CD4-positive, alpha-beta T cell treated with Interleukin-12 subunit alpha and Interleukin-12 subunit beta, for 1 hour (primary cell): Measurements from ENCODE around the gene PLA2G7.
"Not testable (repeated sequence)": the region's sequence is repeated elsewhere in the genome, so short reads cannot be mapped to it uniquely, and the experiment has no call there.

ENCODE experiments used
- DNase-seq: peaks from one replicate; pipeline ENCODE4 v3.0.0-alpha.2; 2020

Gene PLA2G7

DNA sequence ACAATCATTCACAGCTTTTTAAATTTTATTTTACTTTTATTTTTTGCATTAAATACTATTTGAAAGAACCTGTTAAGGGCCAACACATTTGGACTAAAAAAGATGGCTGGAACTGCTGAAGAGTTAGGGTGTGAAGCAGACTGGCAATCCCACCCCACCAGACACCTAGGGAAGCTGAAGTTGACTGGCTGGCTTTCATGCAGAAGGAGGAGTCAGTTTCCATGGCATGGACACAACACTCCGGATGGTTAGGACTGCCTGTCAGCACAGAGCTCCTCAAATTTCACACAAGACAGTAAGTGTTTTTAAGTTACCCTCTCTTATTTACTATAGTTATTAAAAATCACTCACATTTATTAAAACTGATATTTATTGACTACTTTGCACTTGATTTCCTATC is 11.5 kb upstream of the PLA2G7 start, which contains the start of gene ANKRD66:
ANKRD66 (plus strand) TSS at position 238 of the 400 bp plus-strand sequence. CDS start 5,016 bp downstream, outside the sequence.
- no peak for DNase-seq

DNA sequence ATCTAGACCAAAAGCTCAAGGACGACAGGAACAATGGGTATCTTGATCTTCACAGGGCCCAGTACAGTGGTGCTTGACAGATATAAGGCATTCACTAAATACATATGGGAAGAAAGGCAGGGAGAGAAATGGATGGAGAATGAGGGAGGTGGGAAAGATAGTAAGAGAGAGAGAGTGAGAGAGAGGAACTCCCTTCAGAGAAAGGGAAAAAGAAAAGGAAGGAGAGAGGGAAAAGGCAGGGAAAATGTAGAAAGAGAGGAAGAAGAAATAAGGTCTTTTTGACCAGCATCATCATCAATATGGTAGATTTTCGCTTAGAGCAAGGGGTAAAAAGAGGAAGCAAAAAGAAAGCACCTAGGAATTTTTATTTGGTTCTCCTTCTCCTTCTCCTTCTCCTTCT is 10.8 kb upstream of the PLA2G7 start:
- no peak for DNase-seq

DNA sequence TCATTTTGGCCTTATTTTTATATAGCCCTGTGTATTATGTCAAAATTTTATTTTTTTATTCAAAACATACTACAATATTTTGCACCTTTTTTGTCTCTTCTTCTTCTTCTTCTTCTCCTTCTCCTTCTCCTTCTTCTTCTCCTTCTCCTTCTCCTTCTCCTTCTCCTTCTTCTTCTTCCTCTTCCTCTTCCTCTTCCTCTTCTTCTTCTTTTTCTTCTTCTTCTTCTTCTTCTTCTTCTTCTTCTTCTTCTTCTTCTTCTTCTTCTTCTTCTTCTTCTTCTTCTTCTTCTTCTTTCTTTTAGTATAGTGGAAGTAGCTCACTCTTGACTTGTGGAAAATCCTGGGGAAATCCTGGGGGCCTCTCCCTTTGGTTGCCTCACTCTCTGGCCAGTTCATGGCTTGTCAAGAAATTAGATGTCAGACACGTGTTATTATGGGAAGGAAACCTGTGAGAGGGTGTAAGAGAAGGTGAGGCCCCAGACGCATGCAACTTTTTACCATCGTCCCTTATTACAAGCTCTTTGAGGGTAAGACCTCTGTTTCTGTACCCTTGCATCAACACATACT is 9.1 kb upstream of the PLA2G7 start:
- not testable (repeated sequence) for DNase-seq

DNA sequence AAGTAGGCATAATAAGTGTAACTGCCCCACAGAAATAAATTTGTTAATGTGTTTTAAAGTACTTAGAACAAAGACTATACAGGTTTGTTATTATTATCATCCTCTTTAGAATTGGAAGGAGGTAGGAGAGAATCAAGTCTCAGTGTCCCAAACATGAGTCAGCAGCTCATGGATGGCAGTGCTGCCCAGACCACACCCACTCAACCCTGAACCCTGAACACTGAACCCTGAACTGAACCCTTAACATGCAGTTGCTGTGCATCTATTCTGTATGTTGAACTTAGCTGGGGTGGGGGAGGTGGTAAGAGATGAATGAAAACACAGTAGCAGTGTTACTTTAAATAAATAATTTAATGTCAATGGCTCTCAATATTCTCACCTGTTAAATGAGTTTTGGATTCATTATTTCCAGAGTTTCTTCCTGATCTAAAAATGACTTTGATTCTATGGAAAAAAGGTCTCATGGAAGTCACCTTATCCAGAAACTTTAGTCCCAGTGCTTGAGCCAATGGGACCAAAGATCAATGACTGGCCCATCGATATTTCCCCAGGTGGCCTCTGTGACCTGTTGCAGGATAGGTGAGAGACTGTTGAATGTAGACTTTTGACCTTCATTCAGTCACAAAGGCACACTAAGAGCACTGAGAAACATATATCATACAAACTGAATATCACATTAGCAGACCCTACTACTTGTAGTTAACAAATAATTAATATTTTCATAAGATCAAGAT is 8.4 kb upstream of the PLA2G7 start:
- no peak for DNase-seq

DNA sequence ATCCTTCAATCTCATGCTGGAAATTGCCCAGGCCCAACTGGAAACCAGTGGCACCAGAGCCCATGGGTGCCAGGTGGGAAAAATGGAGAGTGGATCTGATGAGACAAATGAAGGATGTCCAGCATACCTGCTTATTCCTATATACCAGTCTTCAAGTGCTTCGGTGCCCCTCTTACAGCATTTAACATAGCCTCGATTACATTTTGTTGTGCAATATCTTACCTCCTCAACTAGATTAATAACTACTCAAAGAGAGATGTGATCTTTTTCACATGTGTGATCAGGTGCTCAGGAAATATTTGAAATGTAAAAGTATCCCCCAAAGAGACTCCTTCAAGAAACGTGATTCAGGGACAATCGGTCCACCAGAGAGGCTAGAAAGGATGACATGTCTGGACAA is 6.7 kb upstream of the PLA2G7 start:
- DNase-seq: no peak

DNA sequence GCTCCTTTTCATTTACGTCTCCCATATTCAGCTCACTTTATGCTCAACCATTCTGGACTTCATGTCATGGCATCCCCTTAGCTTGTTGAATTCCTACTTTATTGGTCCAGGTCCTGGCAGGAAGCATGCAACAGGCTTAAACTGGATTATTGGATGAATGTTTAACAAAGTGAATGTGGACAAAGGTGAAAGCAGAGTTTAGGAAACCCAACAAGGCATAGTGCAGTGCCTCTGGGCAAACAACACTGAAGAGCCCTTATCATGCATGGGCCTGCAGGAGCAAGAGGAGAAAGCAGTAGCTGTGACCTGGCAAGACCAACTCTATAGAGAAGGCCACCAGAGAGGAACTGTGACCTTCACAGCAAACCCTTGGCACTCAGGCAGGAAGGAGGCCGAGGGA is 6.3 kb upstream of the PLA2G7 start:
- no peak for DNase-seq

DNA sequence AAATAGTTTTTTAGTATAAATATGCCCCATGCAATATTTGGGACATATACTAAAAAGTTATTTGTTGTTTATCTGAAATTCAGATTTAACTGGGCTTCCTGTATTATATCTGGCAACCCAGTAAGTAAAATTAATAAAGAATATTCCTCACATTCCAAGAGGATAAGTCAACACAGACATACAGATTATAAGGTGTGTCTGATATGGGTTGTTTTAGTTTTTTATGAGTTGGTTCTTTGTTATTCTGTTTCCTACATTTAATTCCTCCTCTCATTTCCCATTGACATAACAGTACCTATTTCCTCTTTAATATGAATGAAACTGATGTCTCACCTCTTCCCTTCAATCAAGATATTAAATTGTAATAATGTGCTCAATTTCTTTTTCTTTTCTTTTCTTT is 1.7 kb upstream of the PLA2G7 start:
- no peak for DNase-seq

DNA sequence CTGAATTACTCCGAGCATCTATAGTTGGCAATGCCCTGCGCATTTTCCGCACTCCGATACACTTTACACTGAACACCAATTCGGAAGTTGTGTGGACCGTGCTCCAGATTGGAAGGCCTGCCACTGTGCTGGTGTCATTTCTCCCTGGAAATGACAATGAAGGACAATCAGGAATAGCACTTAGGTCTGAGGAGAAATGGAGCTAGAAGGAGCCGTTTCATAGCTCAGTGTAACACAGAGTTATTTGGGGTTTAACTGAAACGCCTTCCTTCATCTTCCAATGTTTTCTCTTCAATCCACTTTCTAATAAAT is 501 bp upstream of the PLA2G7 start:
- DNase-seq: no peak

DNA sequence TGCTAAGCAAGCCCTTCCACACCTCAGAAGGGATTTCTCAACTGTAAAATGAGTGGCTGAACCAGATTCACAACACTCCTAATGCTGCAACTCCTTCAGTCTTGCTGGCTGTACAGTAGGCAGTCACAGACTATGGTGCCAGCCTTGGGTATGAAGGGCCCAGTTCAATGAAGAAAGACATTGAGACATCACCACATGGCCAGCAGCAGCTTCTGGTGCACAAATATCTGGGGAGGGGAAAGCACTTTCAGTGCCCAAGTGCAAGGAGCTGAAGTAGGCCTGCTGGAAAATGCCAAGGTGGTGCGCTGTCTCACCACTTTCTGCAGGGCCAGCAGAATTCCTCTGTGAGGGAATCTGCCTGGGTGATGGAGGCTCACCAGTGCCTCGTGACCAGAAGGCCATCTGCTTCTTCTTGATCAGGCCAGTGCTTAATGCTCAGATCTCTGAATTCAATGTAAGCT is 1.8 kb downstream of the PLA2G7 start:
- DNase-seq: no peak

DNA sequence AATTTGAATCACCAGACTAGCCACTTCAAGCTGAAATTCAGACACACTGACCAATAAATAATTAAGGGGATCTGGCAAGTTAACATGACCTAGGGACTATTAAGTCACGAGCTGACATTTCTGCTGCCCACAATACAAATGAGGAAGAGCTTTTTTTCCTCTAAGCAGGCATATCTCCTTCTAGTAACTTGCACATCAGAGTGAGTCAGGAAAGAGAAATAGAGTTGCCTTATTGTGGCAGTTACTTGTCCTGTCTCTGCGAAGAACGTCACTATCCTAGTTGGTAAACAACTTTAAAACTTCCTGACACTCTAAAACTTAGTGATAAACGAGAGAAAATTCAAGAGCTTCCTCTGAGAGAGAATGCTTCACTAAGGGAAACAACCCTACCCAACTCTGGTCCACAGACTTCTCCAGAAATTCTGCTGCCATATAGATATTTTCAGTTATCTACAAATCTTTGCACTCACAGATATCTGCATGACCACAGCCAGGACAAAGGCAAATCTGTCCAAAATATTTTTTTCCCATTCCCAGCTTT is 4.2 kb downstream of the PLA2G7 start:
- DNase-seq: no peak

DNA sequence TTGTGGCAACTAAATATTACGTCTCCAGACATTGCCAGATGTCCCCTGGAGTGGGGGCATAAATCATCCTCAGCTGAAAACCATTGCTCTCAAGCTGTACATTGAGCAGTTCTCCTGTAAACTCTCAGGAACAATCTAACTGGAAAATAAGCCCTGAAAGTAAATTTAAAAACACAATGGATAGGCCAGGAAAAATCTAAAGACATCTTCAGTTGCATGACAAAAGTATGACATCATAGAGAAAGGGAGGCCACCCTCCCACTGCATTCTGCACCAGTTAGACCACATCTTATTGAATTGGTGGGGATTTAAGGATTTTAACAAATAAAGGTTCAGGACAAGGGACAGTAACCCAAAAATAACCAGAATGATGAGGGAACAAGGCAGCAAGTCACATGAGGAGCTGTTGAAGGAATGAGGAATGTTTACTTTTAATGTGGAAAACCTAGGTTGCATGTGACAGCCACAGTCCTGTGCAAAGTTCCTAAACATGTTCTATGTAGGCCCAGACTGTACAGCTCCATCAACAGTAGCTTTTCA is 5.3 kb downstream of the PLA2G7 start:
- no peak for DNase-seq

DNA sequence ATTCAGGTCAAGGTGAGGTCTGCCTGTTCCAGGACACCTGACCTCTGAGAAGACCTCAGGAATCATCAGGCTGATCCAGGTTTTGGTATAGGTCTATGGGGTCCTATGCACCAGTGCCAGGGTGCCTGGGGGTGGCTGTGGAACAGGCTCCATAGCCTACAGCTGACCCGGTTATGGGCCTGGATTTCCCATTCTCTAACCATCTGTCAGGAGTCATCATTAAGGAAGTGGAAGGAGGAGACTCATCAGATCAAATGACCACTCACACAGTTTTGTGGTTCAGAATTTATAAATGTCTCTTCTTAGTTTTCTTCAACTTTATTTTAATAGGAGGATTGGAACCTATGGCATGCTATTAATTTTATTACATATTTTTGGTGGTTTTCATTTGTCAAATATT is 14.8 kb downstream of the PLA2G7 start:
- no peak for DNase-seq

DNA sequence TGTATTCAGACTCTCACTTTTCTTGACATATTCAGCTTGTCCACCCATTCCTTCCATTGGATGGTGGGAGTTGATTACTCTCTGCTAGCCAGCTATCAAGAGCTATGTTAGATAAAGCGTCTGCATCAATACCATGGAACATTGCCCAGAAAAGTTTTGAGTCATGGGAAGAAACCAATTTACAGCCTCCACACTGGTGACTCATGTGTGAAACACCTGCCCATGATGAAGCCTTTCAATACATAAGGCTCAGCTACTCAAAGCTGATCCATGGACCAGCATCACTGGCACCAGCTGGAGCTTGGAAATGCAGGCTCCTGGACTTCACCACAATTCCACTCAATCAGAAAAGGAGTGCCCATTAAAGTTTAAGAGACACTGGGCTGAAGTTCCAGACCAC is 16.1 kb downstream of the PLA2G7 start:
- no peak for DNase-seq

DNA sequence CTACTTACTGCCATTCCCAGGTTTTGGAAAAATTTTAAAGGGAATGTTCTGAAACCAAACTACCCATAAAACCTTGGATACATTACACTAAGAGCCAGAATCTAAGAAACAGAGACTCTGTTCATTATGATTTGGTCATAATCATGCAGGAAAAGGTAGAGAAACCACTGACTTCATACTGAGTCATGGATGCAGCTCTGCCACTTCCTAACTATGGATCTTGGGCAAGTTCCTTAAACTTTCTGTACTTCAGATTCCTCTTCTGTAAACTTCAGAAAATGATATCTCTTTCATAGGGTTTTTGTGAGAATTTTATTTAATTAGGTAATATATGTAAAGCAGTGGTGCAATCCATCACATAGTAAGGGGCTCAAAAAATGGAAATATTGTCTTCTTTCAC is 20.0 kb downstream of the PLA2G7 start:
- no peak for DNase-seq

DNA sequence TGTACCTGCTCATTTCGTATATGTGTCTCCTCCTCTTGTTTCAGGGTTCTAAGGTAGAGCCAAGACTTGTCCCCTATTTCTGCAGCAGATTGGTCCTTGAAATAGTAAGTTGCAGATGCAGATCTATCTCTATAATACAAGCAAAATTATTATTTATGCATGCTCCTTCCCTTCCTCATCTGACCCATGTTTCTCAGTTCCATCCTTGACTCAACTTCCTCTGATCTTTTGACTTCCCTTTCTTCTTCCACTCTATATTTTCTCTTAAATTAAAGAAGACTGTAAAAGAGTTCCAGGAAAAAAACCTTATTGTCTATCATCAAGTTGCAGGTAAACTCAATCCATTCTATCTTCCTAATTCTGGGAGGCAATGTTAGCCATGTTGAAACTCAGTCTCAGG is 23.7 kb downstream of the PLA2G7 start:
- DNase-seq: no peak

DNA sequence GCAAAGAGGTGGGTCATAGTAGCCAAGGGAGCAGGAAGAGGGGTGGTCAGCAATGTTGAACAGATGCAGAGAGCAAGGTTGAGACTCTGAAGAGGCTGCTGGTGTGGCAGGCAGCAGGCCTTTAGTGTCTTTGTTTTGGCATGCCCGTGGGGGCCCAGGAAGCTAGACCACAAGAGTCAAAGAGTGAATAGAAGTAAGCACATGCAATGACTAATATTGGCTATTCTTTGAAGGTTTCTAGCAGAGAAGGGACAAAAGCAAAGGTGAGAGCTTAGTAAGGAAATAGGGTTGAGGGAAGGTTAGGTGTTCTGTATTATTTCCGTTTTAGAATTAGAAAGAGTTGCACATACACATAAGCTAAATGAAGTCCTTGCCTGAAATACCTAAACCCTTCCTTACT is 28.7 kb downstream of the PLA2G7 start:
- no peak for DNase-seq

DNA sequence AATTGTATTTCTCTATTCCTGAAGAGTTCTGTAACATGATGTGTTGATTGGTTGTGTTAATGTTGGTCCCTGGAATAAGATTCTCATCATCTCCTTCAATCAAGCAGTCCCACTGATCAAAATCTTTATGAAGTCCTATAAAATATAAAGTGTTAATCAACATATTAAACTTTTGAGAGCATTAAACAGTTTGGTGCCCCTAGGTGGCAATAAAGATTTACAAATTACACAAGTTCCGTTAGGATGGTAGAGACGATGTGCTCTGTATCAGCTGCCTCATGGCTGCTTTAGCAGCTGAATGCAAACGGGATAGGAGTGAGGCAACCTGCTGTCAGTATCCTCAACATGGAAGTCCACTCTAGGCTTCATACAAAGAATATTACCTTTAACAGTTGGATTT is 30.6 kb downstream of the PLA2G7 start:
- no peak for DNase-seq

DNA sequence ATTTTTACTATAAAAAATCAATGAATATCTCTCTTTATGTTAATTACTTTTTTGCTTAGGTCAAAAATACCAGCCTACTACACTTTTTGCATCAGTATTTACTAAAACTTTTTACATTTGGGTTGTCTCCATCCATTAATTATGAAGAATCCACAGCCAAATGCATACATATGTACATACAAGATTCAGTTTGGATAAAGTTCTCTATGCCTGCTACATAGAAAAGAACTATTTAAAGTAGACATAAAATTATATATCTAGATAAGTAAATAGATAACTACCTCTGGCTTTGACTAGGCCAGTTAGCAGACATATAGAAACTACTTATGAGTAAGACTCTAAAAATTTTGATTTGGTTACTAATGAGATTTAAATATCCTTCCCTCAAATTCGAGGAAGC is 35.2 kb downstream of the PLA2G7 start:
- DNase-seq: no peak

DNA sequence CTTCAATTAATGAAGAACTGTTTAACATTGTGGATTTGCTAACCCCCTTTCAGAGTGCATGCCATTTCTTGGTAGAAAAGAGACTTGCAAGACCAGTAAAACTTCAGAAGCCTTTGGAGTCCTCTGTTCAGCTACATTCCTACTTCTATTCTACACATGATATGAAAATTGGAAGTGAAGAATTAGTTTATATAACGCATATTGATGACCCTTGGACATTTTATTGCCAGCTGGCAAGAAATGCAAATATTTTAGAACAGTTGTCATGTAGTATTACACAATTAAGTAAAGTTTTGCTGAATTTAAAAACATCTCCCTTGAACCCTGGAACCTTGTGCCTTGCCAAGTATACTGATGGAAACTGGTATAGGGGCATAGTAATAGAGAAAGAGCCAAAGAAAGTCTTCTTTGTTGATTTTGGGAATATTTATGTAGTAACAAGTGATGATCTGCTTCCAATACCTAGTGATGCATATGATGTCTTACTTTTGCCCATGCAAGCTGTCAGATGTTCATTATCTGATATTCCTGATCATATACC is 44.2 kb downstream of the PLA2G7 start:
- DNase-seq: no peak

DNA sequence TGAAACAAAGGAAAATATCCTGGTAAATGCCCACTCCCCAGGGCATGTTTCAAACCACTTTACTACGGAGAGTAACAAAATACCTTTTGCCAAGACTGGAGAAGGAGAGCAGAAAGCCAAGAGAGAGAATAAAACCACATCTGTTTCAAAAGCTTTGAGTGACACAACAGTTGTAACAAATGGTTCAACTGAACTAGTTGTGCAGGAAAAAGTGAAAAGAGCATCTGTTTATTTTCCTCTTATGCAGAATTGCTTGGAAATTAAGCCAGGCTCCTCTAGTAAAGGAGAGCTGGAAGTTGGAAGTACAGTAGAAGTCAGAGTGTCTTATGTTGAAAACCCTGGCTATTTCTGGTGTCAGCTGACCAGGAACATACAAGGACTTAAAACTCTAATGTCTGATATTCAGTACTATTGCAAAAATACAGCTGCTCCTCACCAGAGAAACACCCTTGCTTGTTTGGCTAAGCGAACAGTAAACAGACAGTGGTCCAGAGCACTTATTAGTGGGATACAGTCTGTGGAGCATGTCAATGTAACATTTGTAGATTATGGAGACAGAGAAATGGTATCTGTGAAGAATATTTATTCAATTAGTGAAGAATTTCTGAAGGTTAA is 44.9 kb downstream of the PLA2G7 start:
- no peak for DNase-seq

DNA sequence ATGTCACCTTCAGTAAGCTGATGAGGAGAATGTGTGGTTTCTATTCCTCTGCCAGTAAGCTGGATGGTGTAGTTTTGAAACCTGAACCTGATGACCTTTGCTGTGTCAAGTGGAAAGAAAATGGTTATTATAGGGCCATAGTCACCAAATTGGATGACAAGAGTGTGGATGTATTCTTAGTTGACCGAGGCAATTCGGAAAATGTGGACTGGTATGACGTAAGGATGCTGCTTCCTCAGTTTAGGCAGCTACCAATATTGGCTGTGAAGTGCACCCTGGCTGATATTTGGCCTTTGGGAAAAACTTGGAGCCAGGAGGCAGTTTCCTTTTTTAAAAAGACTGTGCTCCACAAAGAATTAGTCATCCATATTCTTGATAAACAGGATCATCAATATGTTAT is 45.5 kb downstream of the PLA2G7 start:
- no peak for DNase-seq

DNA sequence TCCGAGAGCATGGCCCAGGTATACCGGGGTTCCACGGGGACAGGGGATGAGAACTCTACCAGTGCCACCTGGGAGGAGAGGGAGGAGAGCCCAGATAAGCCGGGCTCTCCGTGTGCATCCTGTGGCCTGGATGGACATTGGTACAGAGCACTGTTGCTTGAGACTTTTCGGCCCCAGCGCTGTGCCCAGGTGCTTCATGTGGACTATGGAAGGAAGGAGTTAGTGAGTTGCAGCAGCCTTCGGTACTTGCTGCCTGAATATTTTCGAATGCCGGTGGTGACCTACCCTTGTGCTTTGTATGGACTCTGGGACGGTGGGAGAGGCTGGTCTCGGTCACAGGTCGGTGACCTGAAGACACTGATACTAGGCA is 46.2 kb downstream of the PLA2G7 start:
- DNase-seq: no peak

DNA sequence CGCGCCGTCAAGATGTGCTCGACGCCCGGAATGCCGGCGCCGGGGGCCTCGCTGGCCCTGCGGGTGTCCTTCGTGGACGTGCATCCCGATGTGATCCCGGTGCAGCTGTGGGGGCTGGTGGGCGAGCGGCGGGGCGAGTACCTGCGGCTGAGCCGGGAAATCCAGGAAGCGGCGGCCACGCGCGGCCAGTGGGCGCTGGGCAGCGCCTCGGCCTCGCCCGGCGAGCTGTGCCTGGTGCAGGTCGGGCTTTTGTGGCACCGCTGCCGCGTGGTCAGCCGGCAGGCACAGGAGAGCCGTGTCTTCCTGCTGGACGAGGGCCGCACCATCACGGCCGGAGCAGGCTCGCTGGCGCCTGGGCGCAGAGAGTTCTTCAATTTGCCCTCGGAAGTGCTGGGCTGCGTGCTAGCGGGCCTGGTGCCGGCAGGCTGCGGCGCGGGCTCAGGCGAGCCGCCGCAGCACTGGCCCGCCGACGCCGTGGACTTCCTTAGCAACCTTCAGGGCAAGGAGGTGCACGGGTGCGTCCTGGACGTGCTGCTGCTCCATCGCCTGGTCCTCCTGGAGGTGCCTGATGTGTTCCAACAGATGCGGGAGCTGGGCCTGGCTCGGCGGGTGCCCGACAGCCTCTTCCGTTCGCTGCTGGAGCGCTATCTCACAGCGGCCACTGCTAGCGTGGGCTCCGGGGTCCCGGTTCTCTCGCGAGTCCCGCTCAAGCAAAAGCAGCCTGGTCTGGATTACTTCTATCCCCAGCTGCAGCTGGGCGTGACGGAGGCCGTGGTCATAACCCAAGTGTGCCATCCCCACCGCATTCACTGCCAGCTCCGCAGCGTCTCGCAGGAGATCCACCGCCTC is 46.8 kb downstream of the PLA2G7 start:
- DNase-seq: no peak
